Keratinocyte (primary cell): Measurements from ENCODE around the gene FBP1. TPM values are rescaled to one million over a fixed set of nuclear protein-coding genes. Genes with fewer than 3 reads are reported as not detected.
"Not testable (repeated sequence)": the region's sequence is repeated elsewhere in the genome, so short reads cannot be mapped to it uniquely, and the experiment has no call there.

Experiments
- DNase-seq: peaks from one replicate; pipeline ENCODE4 v3.0.0-alpha.2; 2011; ENCODE audit warnings: low read depth, missing footprints, low spot score
- FAIRE-seq: peaks from 2 replicates; lab custom pipeline; 2011; peaks lifted over from hg19 to GRCh38; lab: Jason Lieb, UNC
- H2AFZ ChIP-seq: 2 replicates; pipeline ENCODE4 v1.6.0; 2012; ENCODE audit warnings: low read length, control low read depth, inconsistent platforms; ENCODE audit not compliant: control insufficient read depth
- H3K27ac ChIP-seq: 2 replicates; pipeline ENCODE4 v1.5.1; 2011; ENCODE audit warnings: low read length; ENCODE audit not compliant: control insufficient read depth, insufficient read depth
- H3K27me3 ChIP-seq: 3 replicates; pipeline ENCODE4 v1.6.0; 2011; ENCODE audit warnings: low read length; ENCODE audit not compliant: control insufficient read depth, insufficient read depth; ENCODE audit errors: extremely low read depth
- H3K36me3 ChIP-seq, 2 experiments: 2 replicates in 1 of 2; 3 replicates in 1 of 2; pipeline ENCODE4 v1.5.1; 2011; ENCODE audit warnings: low read length in 2 of 2, mild to moderate bottlenecking in 1 of 2; ENCODE audit not compliant: control insufficient read depth in 2 of 2, insufficient read depth in 2 of 2; ENCODE audit errors: extremely low read depth in 1 of 2
- H3K4me1 ChIP-seq: 3 replicates; pipeline ENCODE4 v1.5.1; 2011; ENCODE audit warnings: low read length; ENCODE audit not compliant: control insufficient read depth, insufficient read depth; ENCODE audit errors: extremely low read depth
- H3K4me2 ChIP-seq: 3 replicates; pipeline ENCODE4 v1.6.0; 2011; ENCODE audit warnings: low read depth, low read length; ENCODE audit not compliant: control insufficient read depth, insufficient read depth; ENCODE audit errors: extremely low read depth
- H3K4me3 ChIP-seq, 3 experiments: fragments of 200-600 bp in 1 of 3; sonication (generic) in 1 of 3; 2 replicates in 2 of 3; 3 replicates in 1 of 3; pipeline ENCODE4 v1.5.1; 2011 to 2016; ENCODE audit warnings: low read length in 3 of 3, mild to moderate bottlenecking in 3 of 3, control low read depth in 2 of 3, inconsistent platforms in 1 of 3, low read depth in 1 of 3, mixed read lengths in 1 of 3, mixed run types in 1 of 3, moderate library complexity in 1 of 3; ENCODE audit not compliant: control insufficient read depth in 2 of 3, insufficient read depth in 2 of 3; ENCODE audit errors: extremely low read depth in 1 of 3
- H3K79me2 ChIP-seq: 2 replicates; pipeline ENCODE4 v1.6.0; 2012; ENCODE audit warnings: low read length; ENCODE audit not compliant: control insufficient read depth, insufficient read depth
- H3K9ac ChIP-seq: 3 replicates; pipeline ENCODE4 v1.6.0; 2011; ENCODE audit warnings: low read length; ENCODE audit not compliant: control insufficient read depth, insufficient read depth; ENCODE audit errors: extremely low read depth
- H3K9me1 ChIP-seq: 3 replicates; pipeline ENCODE4 v1.6.0; 2011; ENCODE audit warnings: low read length; ENCODE audit not compliant: control insufficient read depth, insufficient read depth; ENCODE audit errors: extremely low read depth
- H3K9me3 ChIP-seq: 2 replicates; pipeline ENCODE4 v1.5.1; 2012; ENCODE audit warnings: low read depth, low read length; ENCODE audit not compliant: control insufficient read depth
- H4K20me1 ChIP-seq: 3 replicates; pipeline ENCODE4 v1.6.0; 2011; ENCODE audit warnings: low read length; ENCODE audit not compliant: control insufficient read depth, insufficient read depth; ENCODE audit errors: extremely low read depth
- EZH2 ChIP-seq: IDR thresholded peaks from one replicate; pipeline ENCODE4 v1.6.1; 2012; ENCODE audit warnings: inconsistent platforms, mild to moderate bottlenecking, low read length, moderate library complexity
- dilution Hi-C: fragments of 300-500 bp; cut with MboI; formaldehyde crosslinking; loops from one replicate; pipeline ENCODE4 v1.7.0; 2020; ENCODE audit warnings: low sequenced_read_pairs; ENCODE audit not compliant: extremely low pct_ligation_motif_present
- polyA plus RNA-seq, 5 experiments: library from polyadenylated mRNA; depleted of rRNA in 3 of 5; stranded (reverse) in 3 of 5; stranded (forward) in 1 of 5; unstranded in 1 of 5; fragments of >200 nt; gene quantifications; 1 replicate in 1 of 5; 2 replicates in 3 of 5; 3 replicates in 1 of 5; pipeline versions ENCODE4 v1.2.1 to v1.2.3, GENCODE V29; 2011 to 2012; ENCODE audit warnings: missing spikeins in 2 of 5, low read depth in 1 of 5, low replicate concordance in 1 of 5
- TF ChIP-seq, protein P1 (sequence below), 3 experiments: IDR thresholded peaks in 1 of 3; conservative IDR thresholded peaks in 1 of 3; optimal IDR thresholded peaks in 1 of 3; 2 replicates in 2 of 3; 3 replicates in 1 of 3; pipeline versions ENCODE3 to v1.5.1; 2011; ENCODE audit warnings: low read length in 3 of 3, mild to moderate bottlenecking in 3 of 3, moderate library complexity in 2 of 3, control low read depth in 1 of 3, inconsistent platforms in 1 of 3; ENCODE audit not compliant: insufficient read depth in 2 of 3; ENCODE audit errors: extremely low read depth in 1 of 3

FBP1 gene
- polyA plus RNA-seq, 1 donor (not counting 4 experiments of a cell fraction or from before 2014, with no cell fraction given) = 0.16 TPM

GRCh38 chr9:94599102-94599501 is 40.2 kb downstream of the FBP1 start:
- no peaks in the 10 kb centered on the region for H3K36me3 ChIP-seq
- no peaks in the 10 kb centered on the region for H3K4me1 ChIP-seq
- no peak for TF ChIP-seq EZH2
- TF ChIP-seq, protein P1, sequence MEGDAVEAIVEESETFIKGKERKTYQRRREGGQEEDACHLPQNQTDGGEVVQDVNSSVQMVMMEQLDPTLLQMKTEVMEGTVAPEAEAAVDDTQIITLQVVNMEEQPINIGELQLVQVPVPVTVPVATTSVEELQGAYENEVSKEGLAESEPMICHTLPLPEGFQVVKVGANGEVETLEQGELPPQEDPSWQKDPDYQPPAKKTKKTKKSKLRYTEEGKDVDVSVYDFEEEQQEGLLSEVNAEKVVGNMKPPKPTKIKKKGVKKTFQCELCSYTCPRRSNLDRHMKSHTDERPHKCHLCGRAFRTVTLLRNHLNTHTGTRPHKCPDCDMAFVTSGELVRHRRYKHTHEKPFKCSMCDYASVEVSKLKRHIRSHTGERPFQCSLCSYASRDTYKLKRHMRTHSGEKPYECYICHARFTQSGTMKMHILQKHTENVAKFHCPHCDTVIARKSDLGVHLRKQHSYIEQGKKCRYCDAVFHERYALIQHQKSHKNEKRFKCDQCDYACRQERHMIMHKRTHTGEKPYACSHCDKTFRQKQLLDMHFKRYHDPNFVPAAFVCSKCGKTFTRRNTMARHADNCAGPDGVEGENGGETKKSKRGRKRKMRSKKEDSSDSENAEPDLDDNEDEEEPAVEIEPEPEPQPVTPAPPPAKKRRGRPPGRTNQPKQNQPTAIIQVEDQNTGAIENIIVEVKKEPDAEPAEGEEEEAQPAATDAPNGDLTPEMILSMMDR (optimal IDR thresholded peaks at IDR 0.05 in 1 of 3, IDR thresholded peaks at IDR 0.05 in 1 of 3, conservative IDR thresholded peaks at IDR 0.05 in 1 of 3; ENCODE audit: extremely low read depth in 1 of 3, insufficient read depth in 2 of 3, low read length in 3 of 3) = no peak
- H3K9me1 ChIP-seq = no peaks in the 10 kb centered on the region
- no peak overlapping the region for H3K9ac ChIP-seq
- no peak overlapping the region for H3K4me2 ChIP-seq
- no peaks in the 10 kb centered on the region for H3K79me2 ChIP-seq
- DNase-seq (no peak), FAIRE-seq (no peak)
- dilution Hi-C loops = no loop called here
- H3K9me3 ChIP-seq = no peaks in the 10 kb centered on the region
- no peak overlapping the region for H3K27ac ChIP-seq
- H3K4me3 ChIP-seq = no peak overlapping the region
- no peaks in the 10 kb centered on the region for H4K20me1 ChIP-seq
- H2AFZ ChIP-seq = no peak overlapping the region
- peaks cover 3% of the 10 kb centered on the region for H3K27me3 ChIP-seq

- no peaks in the 10 kb centered on the region for H3K36me3 ChIP-seq
- H2AFZ ChIP-seq = no peak within 1 kb of the TSS
- no peaks in the 10 kb centered on the region for H3K79me2 ChIP-seq
- H3K9me3 ChIP-seq = no peaks in the 10 kb centered on the region
- H3K4me3 ChIP-seq = no peak within 1 kb of the TSS
- no peaks in the 10 kb centered on the region for H3K4me1 ChIP-seq
- no peak for DNase-seq
- peaks cover 6% of the 10 kb centered on the region for H3K27me3 ChIP-seq
- H4K20me1 ChIP-seq = no peaks in the 10 kb centered on the region
- no peak for FAIRE-seq
- no peaks in the 10 kb centered on the region for H3K9me1 ChIP-seq
- dilution Hi-C loops = no loop called here
- TF ChIP-seq, protein P1 (optimal IDR thresholded peaks at IDR 0.05 in 1 of 3, IDR thresholded peaks at IDR 0.05 in 1 of 3, conservative IDR thresholded peaks at IDR 0.05 in 1 of 3; ENCODE audit: extremely low read depth in 1 of 3, insufficient read depth in 2 of 3, low read length in 3 of 3) = no peak
- no peak for TF ChIP-seq EZH2
- H3K9ac ChIP-seq = no peak within 1 kb of the TSS
- H3K4me2 ChIP-seq = no peak within 1 kb of the TSS
- H3K27ac ChIP-seq = no peak within 1 kb of the TSS
Measured at GRCh38 chr9:94593459-94594345, 45.6 kb downstream of the FBP1 start, which contains the start of gene FBP2. Gene FBP2, minus strand, starts transcription at chr9:94593824. Its CDS starts 98 bp downstream, at chr9:94593726.

GRCh38 chr9:94592683-94593082 is 46.6 kb downstream of the FBP1 start:
- H3K4me1 ChIP-seq, H3K4me3 ChIP-seq, H3K9ac ChIP-seq, H3K36me3 ChIP-seq, H3K9me1 ChIP-seq, FAIRE-seq, DNase-seq, H3K9me3 ChIP-seq, H3K27me3 ChIP-seq, dilution Hi-C loops, H3K4me2 ChIP-seq, H4K20me1 ChIP-seq, H3K27ac ChIP-seq, H2AFZ ChIP-seq, H3K79me2 ChIP-seq: not testable (repeated sequence)
